Stimulated activated CD8-positive, alpha-beta memory T cell treated with anti-CD3 and anti-CD28 coated beads, Interleukin-15, amount 100 ng/mL, for 4 hours (primary cell): ENCODE measurements around the gene CRISPLD2.
"Not testable (repeated sequence)": the region's sequence is repeated elsewhere in the genome, so short reads cannot be mapped to it uniquely, and the experiment has no call there.

ENCODE experiments used
- DNase-seq, 2 donors: peaks; one replicate each; pipeline ENCODE4 v3.0.0-alpha.2; 2020; ENCODE audit warnings: low read depth in 2 of 2

CRISPLD2 gene

DNA sequence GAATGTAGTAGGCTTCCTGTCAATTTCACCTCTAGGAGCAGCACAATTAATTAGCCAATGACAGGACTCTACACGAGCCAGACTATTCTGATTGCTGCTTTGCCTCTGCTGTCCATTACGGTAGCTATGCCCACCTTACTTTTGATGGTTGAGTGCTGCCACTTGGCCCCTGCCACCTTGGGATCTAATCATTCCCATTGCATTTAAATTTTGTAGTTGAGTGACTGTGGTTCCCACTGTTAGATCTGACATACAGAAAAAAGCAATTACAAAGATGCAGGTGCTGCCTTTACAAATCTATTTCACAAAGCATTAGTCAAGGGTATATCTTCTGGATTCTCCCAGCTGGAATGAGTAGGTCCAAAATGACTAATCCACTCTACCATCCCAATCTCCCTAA is 39.9 kb downstream of the CRISPLD2 start:
- no peak for DNase-seq

DNA sequence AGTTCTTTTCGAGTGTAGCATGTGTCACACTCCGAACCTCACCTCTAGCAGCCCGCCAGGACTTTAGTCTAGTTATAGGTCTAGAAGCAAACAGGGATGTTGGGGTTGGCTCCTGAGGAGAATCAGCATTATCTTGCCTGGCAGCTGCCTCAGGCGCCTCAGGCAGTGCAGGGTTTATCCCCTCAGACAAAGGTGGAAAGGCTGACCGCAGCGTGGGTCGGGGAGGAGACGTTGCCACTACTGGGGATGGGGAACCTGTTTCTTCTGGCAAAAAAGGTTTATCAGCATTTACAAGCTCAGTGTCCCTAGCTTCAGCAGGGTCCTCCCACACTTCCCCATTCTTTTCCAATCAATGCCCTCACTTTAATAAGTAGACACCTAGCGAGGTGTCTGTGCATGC is 40.6 kb downstream of the CRISPLD2 start:
- DNase-seq: no peak

DNA sequence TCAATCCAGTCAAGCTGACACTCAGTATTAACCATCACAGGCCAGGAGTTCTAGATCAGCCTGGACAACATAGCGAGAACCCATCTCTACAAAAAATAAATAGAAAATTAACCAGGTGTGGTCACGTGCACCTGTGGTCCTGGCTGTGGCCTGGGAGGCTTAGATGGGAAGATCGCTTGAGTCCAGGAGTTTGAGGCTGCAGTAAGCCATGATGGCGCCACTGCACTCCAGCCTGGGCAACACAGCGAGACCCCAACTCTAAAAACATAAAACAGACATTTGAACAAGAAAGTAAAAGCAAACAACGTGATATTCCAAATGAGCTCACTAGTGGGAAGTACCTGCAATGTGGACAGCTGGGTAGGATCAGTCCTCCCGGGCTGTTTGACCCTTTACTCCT is 41.9 kb downstream of the CRISPLD2 start:
- no peak for DNase-seq

DNA sequence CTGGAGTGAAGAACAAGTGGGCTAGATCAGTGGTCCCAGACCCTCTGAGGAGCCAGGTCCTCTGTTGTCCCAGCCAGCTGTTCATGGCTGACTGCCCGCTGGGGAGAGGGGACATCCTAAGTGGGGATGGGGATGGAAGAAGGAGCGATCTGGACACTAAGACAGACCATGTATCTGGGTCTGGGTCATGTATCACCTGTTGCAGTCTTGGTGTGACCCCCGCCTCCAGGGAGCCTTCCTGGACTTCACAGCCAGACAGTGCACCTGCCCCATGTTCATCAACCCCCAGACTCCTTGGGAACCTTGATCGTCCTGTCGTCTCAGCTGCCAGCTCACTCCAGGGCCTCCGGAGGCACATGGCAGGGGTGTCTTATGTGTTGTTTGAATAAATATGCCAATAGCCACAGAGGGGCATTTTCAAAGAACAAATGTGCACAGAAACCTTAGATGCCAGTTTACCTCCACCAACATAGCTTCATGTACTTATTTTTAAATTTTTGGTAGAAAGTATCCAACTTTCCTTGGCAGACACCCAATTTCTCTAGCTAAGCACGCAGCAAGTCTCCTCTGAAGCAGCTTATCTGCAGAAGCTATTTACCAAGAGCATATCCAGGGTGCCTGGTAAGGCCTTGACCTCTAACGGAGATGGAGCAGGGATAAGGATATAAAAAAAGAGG is 43.2 kb downstream of the CRISPLD2 start:
- DNase-seq: no peak

DNA sequence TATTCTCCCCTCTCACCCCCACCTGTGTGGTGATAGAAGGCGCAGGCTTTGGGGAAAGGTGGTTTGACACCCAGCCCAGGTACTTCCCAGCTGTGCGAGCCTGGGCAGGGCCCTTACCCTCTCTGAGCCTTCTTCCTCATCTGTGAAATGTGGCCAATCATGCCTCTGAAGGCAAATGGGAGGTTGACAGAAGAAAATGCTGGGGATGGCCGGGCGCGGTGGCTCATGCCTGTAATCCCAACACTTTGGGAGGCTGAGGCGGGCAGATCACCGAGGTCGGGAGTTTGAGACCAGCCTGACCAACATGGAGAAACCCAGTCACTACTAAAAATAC is 43.7 kb downstream of the CRISPLD2 start:
- DNase-seq: no peak

DNA sequence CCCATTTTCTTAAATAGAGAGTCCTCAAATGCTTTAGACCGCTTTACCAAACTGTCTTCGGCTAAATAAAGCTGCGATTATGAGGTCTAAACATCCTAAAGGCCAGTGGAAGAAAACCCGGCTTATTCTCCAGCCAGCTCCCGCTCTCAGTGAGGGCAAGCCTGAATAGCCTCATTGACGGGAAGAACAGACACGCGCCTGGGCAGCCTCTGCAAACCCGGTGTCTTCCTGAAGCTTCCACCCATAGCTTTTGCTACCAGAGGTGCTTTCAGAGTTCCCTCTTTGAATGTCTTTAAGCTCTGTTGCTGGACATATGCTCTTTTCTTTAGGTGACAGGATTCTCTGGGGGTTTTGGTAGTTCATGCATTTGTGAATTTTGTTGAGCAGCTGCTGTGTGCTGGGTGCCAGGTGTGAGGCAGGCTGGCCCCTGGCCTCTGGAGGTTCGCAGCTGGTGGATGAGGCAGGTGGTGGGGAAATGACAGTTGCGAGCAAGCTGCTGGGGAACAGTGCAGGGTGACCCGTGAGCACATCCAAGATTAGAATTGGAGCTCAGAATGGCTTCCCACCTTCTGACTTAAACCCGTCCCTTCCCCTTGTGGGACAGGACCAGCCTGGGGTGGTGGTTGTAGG is 44.7 kb downstream of the CRISPLD2 start:
- DNase-seq: no peak

DNA sequence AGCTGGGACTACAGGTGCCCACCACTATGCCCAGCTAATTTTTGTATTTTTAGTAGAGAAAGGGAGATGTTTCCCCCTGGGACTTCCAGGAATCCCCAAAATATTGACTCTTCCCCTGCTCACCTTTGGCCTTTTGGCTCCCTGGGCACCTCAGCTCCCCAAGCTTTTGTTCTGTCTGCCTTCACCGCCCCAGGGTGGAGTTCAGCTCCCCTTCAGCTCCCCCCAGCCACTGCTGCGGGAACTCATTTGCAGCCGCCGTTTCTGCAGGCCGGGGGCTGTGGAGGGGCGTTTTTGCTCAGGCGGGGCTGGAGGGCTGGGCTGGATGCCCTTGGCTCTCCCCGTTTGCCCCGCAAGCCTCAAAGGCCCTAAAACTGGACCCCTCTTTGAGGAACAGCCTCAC is 47.9 kb downstream of the CRISPLD2 start:
- DNase-seq: no peak

DNA sequence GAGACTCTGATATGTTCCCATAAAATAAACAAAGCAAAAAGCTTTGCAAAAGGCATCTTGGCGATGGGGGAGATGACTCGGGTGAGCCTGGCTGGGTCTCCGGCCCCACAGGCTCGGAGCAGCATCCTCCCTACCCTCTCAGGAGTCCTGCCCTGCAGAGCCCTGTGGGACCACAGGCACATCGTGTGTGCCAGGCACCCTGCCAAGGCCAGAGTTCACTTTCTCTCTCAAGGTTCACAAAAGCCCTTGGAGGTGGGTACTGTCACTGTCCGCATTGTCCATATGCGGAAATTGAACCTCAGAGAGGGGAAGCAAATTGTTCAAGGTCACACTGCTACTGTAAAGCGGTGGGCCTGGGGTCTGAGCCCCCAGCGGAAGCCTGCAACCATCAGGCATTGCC is 48.5 kb downstream of the CRISPLD2 start:
- no peak for DNase-seq

DNA sequence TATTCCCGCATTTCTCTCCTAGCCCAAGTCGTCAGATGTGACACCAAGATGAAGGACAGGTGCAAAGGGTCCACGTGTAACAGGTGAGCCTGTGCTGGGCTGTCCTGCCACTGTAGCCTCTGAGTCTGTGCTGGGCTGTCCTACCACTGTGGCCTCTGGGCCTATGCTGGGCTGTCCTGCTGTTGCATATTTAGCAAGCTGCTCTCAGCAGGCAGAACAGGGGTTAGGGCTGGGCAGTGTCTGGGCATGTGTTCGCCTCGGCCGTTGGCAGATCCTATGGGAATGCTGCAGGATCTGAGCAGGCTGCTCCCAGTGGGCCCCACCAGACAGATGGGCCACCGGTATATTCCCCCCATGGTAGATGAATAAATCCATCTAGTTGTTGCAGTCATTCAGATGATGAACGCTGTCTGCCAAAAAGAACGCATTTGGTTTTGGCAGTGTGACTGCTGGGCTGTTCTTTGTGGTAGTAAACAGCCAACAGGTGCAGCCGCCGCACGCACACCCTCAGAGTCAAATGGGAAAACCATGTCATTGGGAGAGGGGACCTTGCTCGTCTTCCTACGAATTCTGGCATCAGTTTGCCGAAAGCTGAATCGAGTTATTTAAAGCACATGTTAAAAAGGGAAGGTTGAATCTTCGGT is 49.2 kb downstream of the CRISPLD2 start:
- DNase-seq: no peak

DNA sequence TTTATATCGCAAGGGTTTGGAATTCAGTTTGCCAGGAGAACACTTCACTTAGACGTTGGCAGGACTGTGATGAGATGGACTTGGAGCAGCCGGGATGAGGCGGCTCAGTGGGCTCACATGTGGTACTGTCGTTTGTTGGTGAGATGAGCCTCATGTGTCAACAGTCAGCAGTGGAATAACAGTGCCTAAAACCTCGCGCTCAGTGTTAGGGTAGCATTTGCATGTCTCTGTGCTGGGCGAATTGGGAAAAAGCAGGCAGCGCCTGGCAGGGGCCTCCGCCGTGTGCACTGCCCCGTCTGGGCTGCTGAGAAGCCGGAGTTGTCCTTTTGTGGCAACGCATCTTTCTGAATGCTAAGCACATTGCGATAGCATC is 49.7 kb downstream of the CRISPLD2 start:
- no peak for DNase-seq

DNA sequence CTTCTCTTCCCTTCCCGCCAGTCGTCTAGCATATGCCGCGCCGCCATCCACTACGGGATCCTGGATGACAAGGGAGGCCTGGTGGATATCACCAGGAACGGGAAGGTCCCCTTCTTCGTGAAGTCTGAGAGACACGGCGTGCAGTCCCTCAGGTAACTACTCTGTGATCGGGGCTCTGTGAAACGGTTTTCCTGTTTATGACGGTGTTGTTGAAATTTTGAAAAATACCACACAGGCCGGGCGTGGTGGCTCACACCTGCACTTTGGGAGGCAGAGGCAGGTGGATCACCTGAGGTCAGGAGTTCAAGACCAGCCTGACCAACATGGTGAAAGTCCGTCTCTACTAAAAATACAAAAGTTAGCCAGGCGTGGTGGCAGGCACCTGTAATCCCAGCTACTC is 53.2 kb downstream of the CRISPLD2 start:
- DNase-seq: not testable (repeated sequence)

DNA sequence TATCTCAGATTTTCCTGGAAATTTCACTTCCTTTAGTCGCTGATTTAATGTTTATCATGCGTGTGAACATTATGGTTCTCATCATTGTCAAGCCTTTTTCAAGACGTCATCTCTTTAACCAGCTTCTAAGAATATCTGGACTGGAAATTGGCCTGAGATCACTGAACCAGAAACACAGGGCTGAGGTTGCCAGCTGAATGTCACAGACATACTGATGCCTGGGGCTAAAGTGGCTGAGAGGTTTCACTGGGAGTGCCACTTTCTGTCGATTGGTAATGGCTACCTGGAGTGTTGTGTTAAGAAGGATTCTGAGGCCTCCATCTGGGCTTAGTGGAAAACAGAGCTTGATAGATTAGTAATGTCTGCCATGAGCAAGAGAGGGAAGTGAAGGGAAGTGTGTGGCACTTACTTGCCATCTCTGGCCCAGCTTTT is 54.2 kb downstream of the CRISPLD2 start:
- no peak for DNase-seq

DNA sequence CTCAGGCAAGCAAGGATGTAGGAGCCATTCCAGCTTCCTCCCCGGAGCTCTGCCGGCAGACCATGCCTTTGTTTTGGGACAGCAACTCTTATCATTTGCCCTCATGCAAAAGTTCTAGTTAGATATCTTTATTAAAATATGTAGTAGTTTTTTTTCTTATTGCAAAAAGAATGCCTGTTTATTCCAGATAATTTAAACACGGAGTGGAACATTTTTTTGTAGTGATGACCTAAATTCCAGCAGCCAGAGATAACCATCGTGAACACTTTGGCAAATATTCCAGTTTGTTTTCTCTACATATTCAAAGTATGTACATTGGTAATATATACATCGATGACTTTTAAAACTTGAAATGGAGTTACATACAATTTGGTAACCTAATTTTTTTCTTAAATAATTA is 54.8 kb downstream of the CRISPLD2 start:
- DNase-seq: no peak

DNA sequence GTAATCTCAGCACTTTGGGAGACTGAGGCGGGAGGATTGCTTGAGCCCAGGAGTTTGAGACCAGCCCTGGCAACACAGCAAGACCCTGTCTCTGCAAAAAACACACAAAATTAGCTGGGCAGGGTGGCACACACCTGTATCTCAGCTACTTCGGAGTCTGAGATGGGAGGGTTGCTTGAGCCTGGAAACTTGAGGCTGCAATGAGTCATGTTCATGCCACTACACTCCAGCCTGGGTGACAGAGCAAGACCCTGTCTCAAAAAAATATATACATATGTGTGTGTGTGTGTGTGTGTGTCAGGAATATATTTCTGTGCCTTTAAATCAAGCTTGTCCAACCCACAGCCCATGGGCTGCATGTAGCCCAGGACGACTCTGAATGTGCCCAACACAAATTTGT is 55.2 kb downstream of the CRISPLD2 start:
- DNase-seq: no peak

DNA sequence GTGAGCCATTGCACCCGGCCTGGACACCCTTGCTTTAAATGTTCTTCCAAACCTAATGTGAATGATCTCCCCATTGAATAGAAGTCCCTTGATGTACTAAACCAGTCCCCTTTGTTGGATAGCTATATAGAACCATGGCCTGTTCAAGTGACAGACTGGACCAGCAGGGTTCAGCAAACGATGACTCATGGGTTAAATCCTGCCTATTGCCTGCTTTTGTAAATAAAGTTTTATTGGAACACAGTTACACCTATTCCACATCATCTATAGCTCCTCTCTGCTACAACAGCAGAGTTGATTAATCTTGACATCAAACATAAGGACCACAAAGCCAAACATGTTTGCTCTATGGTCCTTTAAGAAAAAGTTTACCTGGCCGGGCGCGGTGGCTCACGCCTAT is 56.1 kb downstream of the CRISPLD2 start:
- no peak for DNase-seq

DNA sequence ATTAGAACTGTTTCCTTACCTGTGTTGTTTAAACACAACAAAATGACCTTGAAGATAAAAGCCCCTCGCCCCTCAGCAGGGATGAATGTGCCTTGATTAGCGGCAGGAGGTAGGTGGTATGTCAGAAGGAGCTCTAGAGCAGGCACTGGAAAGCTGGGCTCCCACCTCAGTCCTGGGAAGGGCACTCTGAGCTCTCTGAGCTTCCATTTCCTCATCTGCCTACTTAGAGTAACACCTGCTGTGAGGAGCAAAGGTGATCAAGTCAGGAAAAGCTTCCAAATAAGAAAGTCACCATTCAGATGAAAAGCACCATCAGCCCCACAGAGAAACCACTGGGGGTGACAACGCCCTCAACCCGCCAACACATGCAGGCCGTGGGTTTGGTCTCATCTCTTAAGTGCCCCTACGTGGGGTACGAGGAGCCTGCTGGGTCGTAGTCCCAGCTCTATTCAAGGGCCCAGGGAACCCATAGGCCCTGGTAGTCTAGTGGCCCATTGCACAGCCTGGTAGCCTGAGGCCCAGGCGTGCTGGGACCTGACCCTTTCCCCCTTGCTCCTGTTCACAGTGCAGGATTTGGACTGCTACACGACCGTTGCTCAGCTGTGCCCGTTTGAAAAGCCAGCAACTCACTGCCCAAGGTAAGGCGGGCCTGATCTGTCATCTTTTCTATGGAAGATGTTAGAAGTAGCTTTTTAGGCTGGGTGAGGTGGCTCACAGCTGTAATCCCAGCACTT is 57.3 kb downstream of the CRISPLD2 start:
- no peak for DNase-seq

DNA sequence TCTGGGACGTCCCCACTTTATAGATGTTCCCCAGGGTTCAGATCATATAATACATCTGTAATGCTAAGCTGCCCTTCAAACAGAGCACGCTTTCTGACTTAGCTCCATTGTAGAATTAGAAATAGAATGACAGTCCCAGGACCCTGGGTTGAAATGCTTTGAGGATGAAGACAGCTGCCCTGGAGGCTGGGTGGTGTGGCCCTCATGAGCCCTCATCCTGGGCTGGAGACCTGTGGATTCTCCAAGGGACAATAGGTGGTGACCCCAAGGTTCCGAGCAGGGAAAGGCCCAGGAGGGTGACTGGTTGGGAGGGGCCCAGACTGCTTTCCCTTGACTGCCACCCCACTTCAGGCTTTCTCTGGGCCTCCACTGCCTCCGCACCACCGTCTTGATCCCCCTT is 59.0 kb downstream of the CRISPLD2 start:
- DNase-seq: no peak

DNA sequence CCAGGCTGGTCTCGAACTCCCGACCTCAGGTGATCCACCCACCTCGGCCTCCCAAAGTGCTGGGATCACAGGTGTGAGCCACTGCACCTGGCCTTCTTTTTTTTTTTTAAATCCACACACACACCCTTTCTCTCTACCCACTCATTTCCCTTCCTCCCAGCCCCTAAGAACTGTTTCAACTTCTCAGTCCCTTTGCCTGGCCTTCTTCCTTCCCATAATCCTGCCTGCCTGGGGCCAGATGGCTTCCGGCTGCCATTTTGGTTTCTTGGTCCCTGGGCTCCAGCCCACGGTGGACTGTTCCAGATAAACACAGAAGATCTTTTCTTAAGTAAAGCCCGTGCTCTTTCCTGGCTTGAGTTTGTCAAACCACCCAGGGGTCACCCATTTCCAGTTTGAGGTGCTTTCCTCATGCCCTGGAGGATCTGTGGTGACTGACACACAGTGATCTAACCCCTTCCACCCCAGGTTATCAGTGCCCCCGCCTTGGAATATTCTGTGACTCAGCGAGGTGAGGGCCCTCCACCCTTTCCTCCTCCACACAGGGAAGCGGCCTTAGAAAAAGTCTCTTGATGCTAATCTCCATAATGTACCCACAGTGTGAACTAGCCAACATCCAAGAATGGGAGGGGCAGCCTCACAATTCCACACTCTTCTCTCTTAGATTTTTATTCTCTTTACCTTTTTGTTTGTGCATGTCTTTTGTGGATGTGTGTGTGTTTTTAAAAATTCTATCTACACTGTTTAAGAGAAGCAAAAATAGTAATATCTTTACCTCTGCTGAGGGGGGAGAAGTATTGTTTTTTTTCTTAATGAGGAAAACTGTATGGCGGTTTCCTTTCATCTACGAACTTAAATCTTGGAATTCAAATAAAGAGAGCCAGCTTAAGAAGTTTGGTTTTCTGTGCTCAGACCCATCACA is 60.0 kb downstream of the CRISPLD2 start:
- no peak for DNase-seq

DNA sequence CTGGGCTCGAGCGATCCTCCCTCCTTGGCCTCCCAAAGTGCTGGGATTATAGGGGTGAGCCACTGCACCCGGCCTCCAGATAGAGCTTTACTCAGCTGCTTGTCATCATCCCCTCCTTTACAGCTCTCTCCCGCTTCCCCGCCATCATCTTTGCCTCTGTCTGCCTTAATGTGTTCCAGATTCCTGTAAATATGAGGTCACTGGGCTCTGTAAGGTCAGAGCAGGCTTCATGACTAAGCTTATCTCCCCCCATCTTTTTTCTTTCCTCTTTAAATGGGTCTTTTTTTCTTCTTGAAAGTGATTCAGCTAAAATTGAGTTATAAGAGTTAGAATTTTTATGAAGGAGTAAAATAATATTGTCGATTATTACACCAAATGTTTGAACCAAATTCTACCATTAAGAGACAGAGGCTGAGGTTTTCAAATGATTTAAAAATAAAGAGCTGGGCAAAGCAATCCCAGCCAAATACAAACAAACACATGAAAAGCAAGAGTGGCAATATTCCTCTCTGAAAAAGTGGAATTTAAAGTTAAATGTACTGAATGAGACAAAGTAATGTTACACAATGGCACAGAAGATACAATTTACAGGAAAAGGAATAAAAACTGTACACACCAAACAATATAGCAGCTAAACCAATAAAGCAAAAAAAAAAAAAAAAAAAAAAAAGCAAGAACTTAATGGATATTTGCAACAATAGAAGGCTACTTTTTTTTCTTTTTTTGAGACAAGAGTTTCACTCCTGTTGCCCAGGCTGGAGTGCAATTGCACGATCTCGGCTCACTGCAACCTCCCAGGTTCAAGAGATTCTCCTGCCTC is 62.1 kb downstream of the CRISPLD2 start:
- DNase-seq: no peak

DNA sequence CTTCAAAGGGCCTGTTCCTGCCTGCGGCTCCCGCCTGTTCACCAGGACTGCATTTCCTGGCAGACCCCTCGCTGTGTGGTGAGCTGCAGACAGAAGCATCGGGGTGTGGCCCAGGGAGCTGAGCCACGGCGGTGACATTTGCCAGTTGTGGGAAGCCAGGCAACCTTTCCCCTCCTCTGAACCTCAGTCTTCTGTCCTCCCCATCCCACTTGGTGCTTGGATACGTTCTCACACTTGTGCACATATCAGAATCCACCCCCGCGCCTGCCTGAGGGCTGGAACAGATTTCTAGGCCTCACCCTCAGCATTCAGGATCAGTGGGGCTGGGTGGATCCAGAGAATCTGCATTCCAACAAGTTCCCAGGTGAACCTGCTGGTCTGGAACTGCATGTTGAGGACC is 63.5 kb downstream of the CRISPLD2 start:
- DNase-seq: no peak

DNA sequence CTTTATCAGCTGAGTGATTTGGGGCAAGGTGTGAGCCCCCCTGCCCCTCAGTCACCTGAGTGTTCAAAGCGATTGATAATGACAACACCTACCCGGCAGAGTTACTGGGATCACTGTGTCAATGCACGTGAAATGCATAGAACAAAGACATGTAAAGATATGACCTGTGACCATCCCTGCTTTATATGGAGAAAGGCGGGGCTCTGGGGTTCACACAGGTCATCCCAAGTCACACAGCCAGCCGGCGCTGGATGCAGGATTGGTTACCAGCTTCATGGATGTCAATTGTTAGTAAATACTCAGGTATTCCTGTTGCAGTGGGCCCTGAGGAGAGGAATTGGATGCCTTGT is 64.4 kb downstream of the CRISPLD2 start:
- DNase-seq: no peak
